Stimulated activated CD8-positive, alpha-beta memory T cell treated with anti-CD3 and anti-CD28 coated beads, Interleukin-4, amount 100 ng/mL, for 4 hours (primary cell): ENCODE data around the gene SYT2.
"Not testable (repeated sequence)": the region's sequence is repeated elsewhere in the genome, so short reads cannot be mapped to it uniquely, and the experiment has no call there.

ENCODE experiments used
- DNase-seq, 2 donors: peaks; one replicate each; pipeline ENCODE4 v3.0.0-alpha.2; 2020; ENCODE audit warnings: low read depth in 2 of 2, low spot score in 1 of 2

Gene SYT2

GRCh38 chr1:202644219-202645096, 65.8 kb downstream of the SYT2 start:
- no peak for DNase-seq

- no peak for DNase-seq
Measured at GRCh38 chr1:202643397-202644218, 66.6 kb downstream of the SYT2 start.

GRCh38 chr1:202642619-202643291, 67.5 kb downstream of the SYT2 start:
- DNase-seq = no peak

- DNase-seq = no peak
Measured at GRCh38 chr1:202642212-202642611, 68.0 kb downstream of the SYT2 start.

- DNase-seq = no peak
Measured at GRCh38 chr1:202639500-202639899, 70.8 kb downstream of the SYT2 start.

GRCh38 chr1:202638701-202639305, 71.5 kb downstream of the SYT2 start:
- DNase-seq = not testable (repeated sequence)

GRCh38 chr1:202638019-202638700, 72.1 kb downstream of the SYT2 start:
- DNase-seq = no peak

GRCh38 chr1:202637321-202638018, 72.8 kb downstream of the SYT2 start:
- DNase-seq = not testable (repeated sequence)

- not testable (repeated sequence) for DNase-seq
Measured at GRCh38 chr1:202636171-202636570, 74.1 kb downstream of the SYT2 start.

- DNase-seq = no peak
Measured at GRCh38 chr1:202632241-202632640, 78.0 kb downstream of the SYT2 start.

- DNase-seq = no peak
Measured at GRCh38 chr1:202631076-202631923, 79.0 kb downstream of the SYT2 start.

- no peak for DNase-seq
Measured at GRCh38 chr1:202630541-202630940, 79.7 kb downstream of the SYT2 start.

- not testable (repeated sequence) for DNase-seq
Measured at GRCh38 chr1:202630096-202630495, 80.2 kb downstream of the SYT2 start.

- not testable (repeated sequence) for DNase-seq
Measured at GRCh38 chr1:202629257-202629811, 80.9 kb downstream of the SYT2 start.

- no peak for DNase-seq
Measured at GRCh38 chr1:202628646-202629215, 81.5 kb downstream of the SYT2 start.

GRCh38 chr1:202627841-202628565, 82.3 kb downstream of the SYT2 start:
- DNase-seq = no peak

- not testable (repeated sequence) for DNase-seq
Measured at GRCh38 chr1:202627036-202627435, 83.2 kb downstream of the SYT2 start.
